Endothelial cell of umbilical vein (primary cell): ENCODE results near the gene LRP1B. TPM values are rescaled to one million over a fixed set of nuclear protein-coding genes. Genes with fewer than 3 reads are reported as not detected.

ENCODE experiments used
- BruUV-seq: library from RNA; stranded (reverse); fragments of 400-500 nt; replicated peaks from 2 replicates; lab custom pipeline; 2021; lab: Mats Ljungman, UMichigan
- CTCF ChIA-PET: fragments of 300-600, 350-600 bp; sonication (Branson Sonifier 250); formaldehyde crosslinking; loops from one replicate; lab custom pipeline; 2021; ENCODE audit warnings: antibody characterized with exemption, inconsistent platforms; lab: Charles Lee
- POLR2A ChIA-PET: fragments of 300-600, 350-600 bp; sonication (Branson Sonifier 250); formaldehyde crosslinking; loops from one replicate; lab custom pipeline; 2021; ENCODE audit warnings: antibody characterized with exemption, inconsistent platforms; lab: Charles Lee
- DNase-seq: peaks from one replicate; pipeline ENCODE4 v3.0.0-alpha.2; 2011; ENCODE audit warnings: low read depth, low spot score
- FAIRE-seq: peaks from 2 replicates; lab custom pipeline; 2011; peaks lifted over from hg19 to GRCh38; lab: Jason Lieb, UNC
- H2AFZ ChIP-seq: 2 replicates; pipeline ENCODE4 v1.6.0; 2012; ENCODE audit warnings: low read depth, low read length, control low read depth, inconsistent platforms
- H3K27ac ChIP-seq: 2 replicates; pipeline ENCODE4 v1.5.1; 2011; ENCODE audit warnings: low read depth, mild to moderate bottlenecking, control low read depth, low read length, moderate library complexity; ENCODE audit not compliant: insufficient read depth
- H3K27me3 ChIP-seq, 2 experiments: 2 replicates each; pipeline versions ENCODE4 v1.6.0 to v1.6.1; 2011; ENCODE audit warnings: low read length in 2 of 2, mixed read lengths in 1 of 2; ENCODE audit not compliant: control insufficient read depth in 2 of 2, insufficient read depth in 2 of 2
- H3K36me3 ChIP-seq, 2 experiments: 2 replicates in 1 of 2; 3 replicates in 1 of 2; pipeline ENCODE4 v1.5.1; 2011; ENCODE audit warnings: low read length in 2 of 2, mild to moderate bottlenecking in 1 of 2, moderate library complexity in 1 of 2; ENCODE audit not compliant: control insufficient read depth in 2 of 2, insufficient read depth in 2 of 2; ENCODE audit errors: extremely low read depth in 1 of 2
- H3K4me1 ChIP-seq: 3 replicates; pipeline ENCODE4 v1.5.1; 2011; ENCODE audit warnings: mild to moderate bottlenecking, low read length; ENCODE audit not compliant: control insufficient read depth, insufficient read depth; ENCODE audit errors: extremely low read depth
- H3K4me2 ChIP-seq: 2 replicates; pipeline ENCODE4 v1.6.1; 2011; ENCODE audit warnings: low read length, control low read depth, mixed read lengths; ENCODE audit not compliant: insufficient read depth
- H3K4me3 ChIP-seq, 3 experiments: fragments of 200-600 bp in 1 of 3; sonication (generic), shearing (Covaris generic) in 1 of 3; replicated peaks in 1 of 3; 2 replicates each; pipeline ENCODE4 v1.5.1; 2011 to 2016; ENCODE audit warnings: control low read depth in 3 of 3, low read length in 3 of 3, mild to moderate bottlenecking in 2 of 3, inconsistent platforms in 1 of 3, low read depth in 1 of 3, moderate library complexity in 1 of 3; ENCODE audit not compliant: insufficient read depth in 1 of 3
- H3K79me2 ChIP-seq: 2 replicates; pipeline ENCODE4 v1.6.0; 2012; ENCODE audit warnings: low read length, inconsistent platforms; ENCODE audit not compliant: control insufficient read depth, insufficient read depth
- H3K9ac ChIP-seq: replicated peaks from 2 replicates; pipeline ENCODE3; 2011; ENCODE audit warnings: low read length, control low read depth; ENCODE audit not compliant: insufficient read depth; ENCODE audit errors: extremely low read depth
- H3K9me1 ChIP-seq: replicated peaks from 3 replicates; pipeline ENCODE4 v1.6.0; 2011; ENCODE audit warnings: mild to moderate bottlenecking, low read length; ENCODE audit not compliant: control insufficient read depth, insufficient read depth; ENCODE audit errors: extremely low read depth
- H3K9me3 ChIP-seq: replicated peaks from 2 replicates; pipeline ENCODE4 v1.5.1; 2012; ENCODE audit warnings: low read length, inconsistent platforms; ENCODE audit not compliant: control insufficient read depth, insufficient read depth
- H4K20me1 ChIP-seq: replicated peaks from 2 replicates; pipeline ENCODE3; 2011; ENCODE audit warnings: mild to moderate bottlenecking, low read length; ENCODE audit not compliant: control insufficient read depth, insufficient read depth; ENCODE audit errors: extremely low read depth
- EZH2 ChIP-seq: IDR thresholded peaks from 2 replicates; pipeline ENCODE4 v1.6.1; 2012; ENCODE audit warnings: borderline replicate concordance, low read depth, mild to moderate bottlenecking, moderate library complexity, low read length, inconsistent platforms; ENCODE audit not compliant: severe bottlenecking
- FOS ChIP-seq: IDR thresholded peaks from 2 replicates; pipeline ENCODE4 v1.6.1; 2011; ENCODE audit warnings: mild to moderate bottlenecking, low read length, moderate library complexity, borderline replicate concordance; ENCODE audit not compliant: insufficient read depth
- GATA2 ChIP-seq: IDR thresholded peaks from 2 replicates; pipeline ENCODE4 v1.7.0; 2011; ENCODE audit warnings: low read depth, mild to moderate bottlenecking, moderate library complexity, mixed read lengths, low read length; ENCODE audit not compliant: insufficient read length, insufficient read depth
- JUN ChIP-seq: IDR thresholded peaks from 2 replicates; pipeline ENCODE4 v1.6.1; 2011; ENCODE audit warnings: borderline replicate concordance, low read depth; ENCODE audit not compliant: insufficient read length, insufficient read depth
- MYC ChIP-seq: IDR thresholded peaks from one replicate; pipeline ENCODE4 v1.6.1; 2011; ENCODE audit warnings: mild to moderate bottlenecking, low read depth, low read length
- POLR2A ChIP-seq: IDR thresholded peaks from 2 replicates; pipeline ENCODE4 v1.6.1; 2012; ENCODE audit warnings: low read depth, mild to moderate bottlenecking, control low read depth, low read length
- POLR2AphosphoS5 ChIP-seq: IDR thresholded peaks from 2 replicates; pipeline ENCODE4 v1.6.1; 2012; ENCODE audit warnings: low read depth, mild to moderate bottlenecking, control low read depth, low read length, moderate library complexity; ENCODE audit not compliant: insufficient read depth
- dilution Hi-C: fragments of 300-500 bp; cut with MboI; formaldehyde crosslinking; loops from one replicate; pipeline ENCODE4 v1.15.0; 2019; ENCODE audit warnings: low sequenced_read_pairs; ENCODE audit not compliant: extremely low pct_ligation_motif_present
- intact Hi-C: fragments of 100-400 bp; cut with micrococcal nuclease; formaldehyde crosslinking; loops from one replicate; pipeline ENCODE4 v1.10.0; 2022
- polyA plus RNA-seq, 4 experiments: library from polyadenylated mRNA; depleted of rRNA in 3 of 4; stranded (reverse) in 3 of 4; unstranded in 1 of 4; fragments of >200 nt; gene quantifications; 2 replicates each; pipeline versions ENCODE4 v1.2.1 to v1.2.3, GENCODE V29; 2011 to 2012; ENCODE audit warnings: missing spikeins in 1 of 4
- total RNA-seq: library from RNA; stranded (reverse); gene quantifications from 2 replicates; pipeline ENCODE4 v1.2.3, GENCODE V29; 2021
- TF ChIP-seq, protein P1 (sequence below), 2 donors: IDR thresholded peaks; 1 replicate in 1 of 2; 2 replicates in 1 of 2; pipeline ENCODE4 v1.5.1; 2011; ENCODE audit warnings: low read length in 2 of 2, mild to moderate bottlenecking in 2 of 2, moderate library complexity in 2 of 2, control low read depth in 1 of 2, inconsistent platforms in 1 of 2, low read depth in 1 of 2; ENCODE audit not compliant: insufficient read depth in 1 of 2; ENCODE audit errors: extremely low read depth in 1 of 2
- TF ChIP-seq, protein P2 (sequence below): IDR thresholded peaks from 2 replicates; pipeline ENCODE4 v1.6.1; 2011; ENCODE audit not compliant: insufficient read depth, insufficient read length

LRP1B gene
- total and polyA plus RNA-seq, 2 donors (not counting 3 experiments of a cell fraction or from before 2014, with no cell fraction given), result 0.03 to 0.07 TPM

DNA sequence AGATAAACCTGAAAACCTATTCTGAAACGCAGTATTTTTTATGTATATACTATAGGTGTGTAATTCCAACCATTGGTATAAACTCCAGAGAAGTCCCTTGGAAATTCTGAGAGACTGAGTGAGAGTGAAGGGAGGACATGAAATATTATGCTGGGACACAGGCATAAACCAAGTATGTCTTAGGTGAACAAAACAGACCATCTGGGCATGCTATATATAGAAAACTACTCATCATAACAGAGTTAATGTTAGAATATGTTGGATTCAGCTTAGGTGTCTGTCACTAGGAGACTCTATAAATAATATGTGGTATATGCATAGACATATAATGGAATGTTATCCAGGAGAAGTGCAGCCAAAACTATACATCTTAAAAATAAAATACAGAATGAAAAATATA, 282.6 kb downstream of the LRP1B start:
- H3K9me3 ChIP-seq, result no peaks in the 10 kb centered on the region
- no peak overlapping the region for H3K9ac ChIP-seq
- intact Hi-C loops, result no loop called here
- no TSS peak for BruUV-seq
- no peaks in the 10 kb centered on the region for H3K36me3 ChIP-seq
- peaks cover 1% of the 10 kb centered on the region for H3K9me1 ChIP-seq
- no peaks in the 10 kb centered on the region for H3K4me1 ChIP-seq
- H3K79me2 ChIP-seq, result no peaks in the 10 kb centered on the region
- no peak overlapping the region for H3K27ac ChIP-seq
- H3K27me3 ChIP-seq, result no peaks in the 10 kb centered on the region
- FAIRE-seq, result no peak
- no peaks in the 10 kb centered on the region for H4K20me1 ChIP-seq
- ChIA-PET CTCF (no interaction called here), POLR2A (no interaction called here)
- no peak overlapping the region for H3K4me3 ChIP-seq
- no peak overlapping the region for H3K4me2 ChIP-seq
- dilution Hi-C loops, result no loop called here
- TF ChIP-seq GATA2, result no peak
- no peak overlapping the region for H2AFZ ChIP-seq
- DNase-seq, result no peak

- FAIRE-seq, result no peak
- no peak overlapping the region for H3K9ac ChIP-seq
- H3K27me3 ChIP-seq, result no peaks in the 10 kb centered on the region
- no peak overlapping the region for H3K4me3 ChIP-seq
- ChIA-PET POLR2A (no interaction called here), CTCF (interaction anchor here (1.1 kb wide), 1 partner anchor 14 kb away, joined by 3 read pairs; no protein-coding TSS in a partner anchor)
- no peaks in the 10 kb centered on the region for H4K20me1 ChIP-seq
- no peaks in the 10 kb centered on the region for H3K4me1 ChIP-seq
- H3K36me3 ChIP-seq, result no peaks in the 10 kb centered on the region
- intact Hi-C loops, result no loop called here
- no peak overlapping the region for H3K4me2 ChIP-seq
- DNase-seq, result no peak
- no TSS peak for BruUV-seq
- TF ChIP-seq, protein P1, sequence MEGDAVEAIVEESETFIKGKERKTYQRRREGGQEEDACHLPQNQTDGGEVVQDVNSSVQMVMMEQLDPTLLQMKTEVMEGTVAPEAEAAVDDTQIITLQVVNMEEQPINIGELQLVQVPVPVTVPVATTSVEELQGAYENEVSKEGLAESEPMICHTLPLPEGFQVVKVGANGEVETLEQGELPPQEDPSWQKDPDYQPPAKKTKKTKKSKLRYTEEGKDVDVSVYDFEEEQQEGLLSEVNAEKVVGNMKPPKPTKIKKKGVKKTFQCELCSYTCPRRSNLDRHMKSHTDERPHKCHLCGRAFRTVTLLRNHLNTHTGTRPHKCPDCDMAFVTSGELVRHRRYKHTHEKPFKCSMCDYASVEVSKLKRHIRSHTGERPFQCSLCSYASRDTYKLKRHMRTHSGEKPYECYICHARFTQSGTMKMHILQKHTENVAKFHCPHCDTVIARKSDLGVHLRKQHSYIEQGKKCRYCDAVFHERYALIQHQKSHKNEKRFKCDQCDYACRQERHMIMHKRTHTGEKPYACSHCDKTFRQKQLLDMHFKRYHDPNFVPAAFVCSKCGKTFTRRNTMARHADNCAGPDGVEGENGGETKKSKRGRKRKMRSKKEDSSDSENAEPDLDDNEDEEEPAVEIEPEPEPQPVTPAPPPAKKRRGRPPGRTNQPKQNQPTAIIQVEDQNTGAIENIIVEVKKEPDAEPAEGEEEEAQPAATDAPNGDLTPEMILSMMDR (IDR thresholded peaks at IDR 0.05; ENCODE audit: extremely low read depth in 1 of 2, insufficient read depth in 1 of 2, low read depth in 1 of 2, low read length in 2 of 2), result no peak
- no peak for TF ChIP-seq GATA2
- no peak for TF ChIP-seq JUN
- no peak for TF ChIP-seq MYC
- TF ChIP-seq POLR2AphosphoS5, result no peak
- no peak for TF ChIP-seq POLR2A
- TF ChIP-seq FOS, result no peak
- TF ChIP-seq EZH2, result no peak
- TF ChIP-seq, protein P2, sequence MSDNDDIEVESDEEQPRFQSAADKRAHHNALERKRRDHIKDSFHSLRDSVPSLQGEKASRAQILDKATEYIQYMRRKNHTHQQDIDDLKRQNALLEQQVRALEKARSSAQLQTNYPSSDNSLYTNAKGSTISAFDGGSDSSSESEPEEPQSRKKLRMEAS, result no peak
- H3K27ac ChIP-seq, result no peak overlapping the region
- H3K79me2 ChIP-seq, result no peaks in the 10 kb centered on the region
- H3K9me1 ChIP-seq, result peaks cover 2% of the 10 kb centered on the region
- dilution Hi-C loops, result no loop called here
- H2AFZ ChIP-seq, result no peak overlapping the region
- no peaks in the 10 kb centered on the region for H3K9me3 ChIP-seq
These were observed 286.6 kb downstream of the LRP1B start for GRCh38 chr2:141844231-141844630.
